Vagina (tissue), 2 donors: Measurements from ENCODE around the gene IYD.

Experiments
- CTCF ChIP-seq, 3 experiments: fragments of 450-650 bp in 2 of 3; fragments of 200-600 bp in 1 of 3; sonication (generic) in 1 of 3; IDR thresholded peaks; one replicate each; pipeline ENCODE4 v1.5.1; 2017 to 2019; ENCODE audit warnings: antibody characterized with exemption in 3 of 3, mild to moderate bottlenecking in 2 of 3, moderate library complexity in 2 of 3
- POLR2A ChIP-seq, 2 donors: fragments of 450-650 bp; IDR thresholded peaks; one replicate each; pipeline ENCODE4 v1.6.1; 2017; ENCODE audit warnings: antibody characterized with exemption in 2 of 2, mild to moderate bottlenecking in 2 of 2, moderate library complexity in 2 of 2

- no peak for TF ChIP-seq CTCF (IDR thresholded peaks at IDR 0.05)
- no peak for TF ChIP-seq POLR2A (IDR thresholded peaks at IDR 0.05)
Observed at GRCh38 chr6:150450918-150451317, 82.1 kb downstream of the IYD start.
